Brain pericyte (primary cell): ENCODE measurements around the gene NHEJ1.
"Not testable (repeated sequence)": the region's sequence is repeated elsewhere in the genome, so short reads cannot be mapped to it uniquely, and the experiment has no call there.

Source experiments
- DNase-seq: peaks from one replicate; pipeline ENCODE4 v3.0.0-alpha.2; 2012; ENCODE audit warnings: low read depth, low spot score

Gene NHEJ1

GRCh38 chr2:219160186-219161017 lies at the start of gene NHEJ1:
NHEJ1 (minus strand) TSS chr2:219160815; CDS start chr2:219158362, 2,453 bp downstream.
- DNase-seq = peak; percentile 82

DNA sequence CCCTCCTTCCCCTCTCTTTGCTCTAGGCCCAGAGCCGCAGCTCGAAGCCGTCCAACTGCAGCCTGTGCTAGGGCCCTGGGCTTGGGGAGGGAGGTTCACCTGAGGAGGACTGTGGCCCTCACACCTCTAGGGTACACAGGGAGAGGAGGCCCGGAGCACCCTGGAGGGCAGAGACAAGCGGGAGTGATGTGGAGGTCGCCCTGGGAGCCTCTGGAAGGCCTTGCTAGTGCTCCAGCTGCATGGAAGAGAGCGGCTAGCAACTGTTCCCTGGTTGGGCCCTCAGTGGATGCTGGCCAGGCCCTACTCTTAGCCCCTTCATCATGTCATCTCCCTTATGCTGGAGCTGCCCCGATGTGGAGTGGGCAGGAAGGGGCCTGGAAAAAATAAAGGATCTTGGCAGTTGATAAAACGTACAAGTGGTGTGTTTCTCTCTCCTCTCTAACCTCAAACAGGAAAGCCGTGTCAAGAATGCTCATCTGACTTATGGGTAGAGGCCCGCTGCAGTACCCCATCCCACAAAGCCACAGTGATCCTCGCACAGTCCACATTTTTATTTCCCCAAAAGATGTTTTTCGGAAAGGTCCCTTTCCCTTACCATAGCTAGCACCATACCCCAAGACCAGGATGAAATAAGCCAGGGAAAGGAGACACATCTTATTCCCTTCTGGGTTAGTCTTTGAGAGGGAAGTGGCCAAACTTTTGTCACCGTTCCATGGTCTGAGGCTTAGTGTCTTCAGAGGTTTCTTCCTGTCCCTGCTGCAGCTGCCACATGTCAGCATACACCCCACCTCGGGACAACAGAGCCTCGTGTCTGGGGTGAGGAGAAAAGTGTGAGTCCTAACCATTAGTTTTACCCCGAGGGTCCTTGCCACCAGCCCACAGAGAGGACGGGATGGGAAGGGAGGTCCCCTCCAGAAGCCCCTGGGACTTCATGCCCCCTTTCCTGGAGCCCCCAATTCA lies 48.9 kb upstream of the NHEJ1 start:
- DNase-seq = no peak

DNA sequence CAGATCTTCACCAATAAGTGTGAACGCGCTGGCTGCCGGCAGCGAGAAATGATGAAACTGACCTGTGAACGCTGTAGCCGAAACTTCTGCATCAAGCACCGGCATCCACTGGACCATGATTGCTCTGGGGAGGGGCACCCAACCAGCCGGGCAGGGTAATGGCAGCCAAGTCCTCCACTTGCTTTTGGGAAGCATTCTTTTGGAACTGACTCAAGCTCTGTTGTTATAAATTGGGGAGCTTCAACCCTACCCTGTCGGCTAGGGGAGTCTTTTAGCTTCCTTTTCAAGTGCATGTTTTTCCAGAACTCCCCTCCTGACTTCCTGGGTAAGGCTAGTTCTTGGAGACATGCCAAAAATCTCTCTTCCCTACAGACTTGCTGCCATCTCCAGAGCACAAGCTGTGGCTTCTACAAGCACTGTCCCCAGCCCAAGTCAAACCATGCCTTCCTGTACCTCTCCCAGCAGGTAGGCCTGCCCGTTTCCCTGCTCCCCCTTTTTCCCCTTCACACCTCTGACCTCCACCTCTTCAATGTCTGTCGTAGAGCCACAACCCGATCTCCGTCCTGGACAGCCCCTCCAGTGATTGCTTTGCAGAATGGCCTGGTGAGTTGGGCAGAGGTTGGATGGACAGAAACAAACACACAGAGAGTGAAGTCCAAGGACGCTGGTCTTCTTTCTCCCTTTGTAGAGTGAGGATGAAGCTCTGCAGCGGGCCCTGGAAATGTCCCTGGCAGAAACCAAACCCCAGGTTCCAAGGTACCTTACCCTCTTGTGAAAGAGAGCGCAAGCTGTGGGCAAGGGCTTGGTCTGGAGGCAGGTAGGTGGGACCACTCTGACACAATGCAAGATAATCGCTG lies 47.5 kb upstream of the NHEJ1 start:
- DNase-seq = no peak

- DNase-seq = no peak
Measured at GRCh38 chr2:219207134-219207883, 46.7 kb upstream of the NHEJ1 start.

- peak; percentile 73 for DNase-seq
Measured at GRCh38 chr2:219206328-219207133, 45.9 kb upstream of the NHEJ1 start, which contains the start of gene ZFAND2B. ZFAND2B (plus strand) TSS chr2:219206782; CDS start chr2:219206988, 206 bp downstream.

DNA sequence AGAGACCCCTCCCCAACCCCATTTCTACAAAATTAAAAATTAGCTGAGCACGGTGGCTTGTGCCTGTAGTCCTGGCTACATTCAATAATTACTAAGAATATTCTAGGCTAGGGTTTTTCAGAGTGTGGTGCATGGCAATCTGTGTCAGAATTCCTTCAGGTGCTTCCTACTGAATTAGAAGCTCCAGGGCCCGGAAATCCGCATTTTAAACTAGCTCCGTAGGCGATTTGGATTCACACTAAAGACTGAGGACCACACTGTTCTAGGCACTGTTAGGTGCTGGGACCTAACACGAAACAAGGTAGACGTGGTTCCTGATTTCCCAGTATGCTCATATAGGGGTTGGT lies 45.3 kb upstream of the NHEJ1 start:
- no peak for DNase-seq

DNA sequence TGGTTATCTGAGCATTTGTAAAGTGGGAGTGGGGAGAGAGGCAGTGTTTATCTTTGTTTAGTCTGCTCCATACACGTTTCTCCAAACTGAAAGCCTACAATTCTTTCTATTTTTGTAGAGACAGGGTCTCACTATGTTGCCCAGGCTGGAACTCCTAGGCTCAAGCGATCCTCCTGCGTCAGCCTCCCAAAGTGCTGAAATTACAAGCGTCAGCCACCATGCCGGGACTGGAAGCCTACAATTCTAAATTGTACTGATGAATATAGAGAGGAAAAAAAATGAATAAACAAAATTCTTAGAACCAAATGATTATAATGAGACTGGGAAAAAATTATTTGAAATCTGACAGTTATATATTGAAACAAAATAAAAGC lies 44.5 kb upstream of the NHEJ1 start:
- no peak for DNase-seq

DNA sequence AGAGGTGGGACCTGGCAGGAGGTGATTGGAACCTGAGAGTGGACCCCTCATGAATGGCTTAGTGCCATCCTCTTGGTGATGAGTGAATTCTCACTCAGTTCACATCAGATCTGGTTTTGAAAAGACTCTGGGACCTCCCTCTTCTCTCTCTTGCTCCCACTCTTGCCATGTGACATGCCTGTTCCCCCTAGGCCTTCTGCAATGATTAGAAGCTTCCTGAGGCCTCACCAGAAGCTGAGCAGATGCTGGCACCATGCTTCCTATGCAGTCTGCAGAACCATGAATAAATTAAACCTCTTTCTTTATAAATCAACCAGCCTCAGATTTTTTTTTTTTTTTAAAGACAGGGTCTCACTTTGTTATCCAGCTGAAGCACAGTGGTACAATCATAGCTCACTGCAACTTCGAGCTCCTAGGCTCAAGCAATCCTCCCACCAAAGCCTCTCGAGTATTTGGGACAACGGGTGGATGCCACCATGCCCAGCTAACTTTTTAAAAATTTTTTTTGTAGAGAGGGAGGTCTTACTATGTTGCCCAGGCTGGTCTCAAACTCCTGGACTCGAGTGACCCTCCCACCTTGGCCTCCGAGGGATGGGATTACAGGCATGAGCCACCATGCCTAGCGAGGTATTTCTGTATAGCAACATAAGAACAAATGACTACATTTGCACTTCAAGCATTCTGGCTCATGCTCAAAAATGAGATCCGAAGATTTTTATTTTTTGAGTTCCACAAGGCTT lies 44.0 kb upstream of the NHEJ1 start:
- no peak for DNase-seq

GRCh38 chr2:219201331-219201730 lies 40.7 kb upstream of the NHEJ1 start:
- not testable (repeated sequence) for DNase-seq

DNA sequence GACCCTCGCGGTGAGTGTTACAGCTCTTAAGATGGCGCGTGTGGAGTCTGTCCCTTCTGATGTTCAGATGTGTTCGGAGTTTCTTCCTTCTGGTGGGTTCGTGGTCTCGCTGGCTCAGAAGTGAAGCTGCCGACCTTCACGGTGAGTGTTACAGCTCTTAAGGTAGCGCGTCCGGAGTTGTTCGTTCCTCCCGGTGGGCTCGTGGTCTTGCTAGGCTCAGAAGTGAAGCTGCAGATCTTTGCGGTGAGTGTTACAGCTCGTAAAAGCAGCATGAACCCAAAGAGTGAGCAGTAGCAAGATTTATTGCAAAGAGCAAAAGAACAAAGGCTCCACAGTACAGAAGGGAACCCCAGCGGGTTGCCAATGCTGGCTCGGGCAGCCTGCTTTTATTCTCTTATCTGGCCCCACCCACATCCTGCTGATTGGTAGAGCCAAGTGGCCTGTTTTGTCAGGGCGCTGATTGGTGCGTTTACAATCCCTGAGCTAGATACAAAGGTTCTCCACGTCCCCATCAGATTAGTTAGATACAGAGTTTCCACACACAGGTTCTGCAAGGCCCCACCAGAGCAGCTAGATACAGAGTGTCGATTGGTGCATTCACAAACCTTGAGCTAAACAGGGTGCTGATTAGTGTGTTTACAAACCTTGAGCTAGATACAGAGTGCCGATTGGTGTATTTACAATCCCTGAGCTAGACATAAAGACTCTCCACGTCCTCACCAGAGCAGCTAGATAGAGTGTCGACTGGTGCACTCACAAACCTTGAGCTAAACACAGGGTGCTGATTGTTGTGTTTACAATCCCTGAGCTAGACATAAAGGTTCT lies 40.1 kb upstream of the NHEJ1 start:
- DNase-seq = not testable (repeated sequence)

- DNase-seq = no peak
Measured at GRCh38 chr2:219199470-219200211, 39.0 kb upstream of the NHEJ1 start.

GRCh38 chr2:219198974-219199373 lies 38.4 kb upstream of the NHEJ1 start:
- DNase-seq = no peak

DNA sequence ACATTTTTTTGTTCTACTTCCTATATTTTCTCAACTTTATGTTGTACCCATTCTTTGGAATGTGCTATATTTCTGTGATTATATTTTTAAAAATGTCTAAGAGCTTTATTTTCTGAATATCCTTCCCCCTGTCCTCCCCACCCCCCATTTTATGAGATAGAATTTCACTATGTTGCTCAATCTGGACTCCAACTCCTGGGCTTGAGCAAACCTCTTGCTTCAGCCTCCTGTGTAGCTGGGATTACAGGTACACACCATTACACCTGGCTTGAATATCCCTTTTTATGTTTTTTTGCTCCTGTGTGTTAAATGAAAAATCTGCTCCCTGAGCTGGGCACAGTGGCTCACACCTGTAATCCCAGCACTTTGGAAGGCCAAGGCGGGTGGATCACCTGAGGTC lies 36.8 kb upstream of the NHEJ1 start:
- no peak for DNase-seq

- DNase-seq = no peak
Measured at GRCh38 chr2:219186754-219187456, 26.3 kb upstream of the NHEJ1 start.

GRCh38 chr2:219184121-219184520 lies 23.5 kb upstream of the NHEJ1 start:
- no peak for DNase-seq

DNA sequence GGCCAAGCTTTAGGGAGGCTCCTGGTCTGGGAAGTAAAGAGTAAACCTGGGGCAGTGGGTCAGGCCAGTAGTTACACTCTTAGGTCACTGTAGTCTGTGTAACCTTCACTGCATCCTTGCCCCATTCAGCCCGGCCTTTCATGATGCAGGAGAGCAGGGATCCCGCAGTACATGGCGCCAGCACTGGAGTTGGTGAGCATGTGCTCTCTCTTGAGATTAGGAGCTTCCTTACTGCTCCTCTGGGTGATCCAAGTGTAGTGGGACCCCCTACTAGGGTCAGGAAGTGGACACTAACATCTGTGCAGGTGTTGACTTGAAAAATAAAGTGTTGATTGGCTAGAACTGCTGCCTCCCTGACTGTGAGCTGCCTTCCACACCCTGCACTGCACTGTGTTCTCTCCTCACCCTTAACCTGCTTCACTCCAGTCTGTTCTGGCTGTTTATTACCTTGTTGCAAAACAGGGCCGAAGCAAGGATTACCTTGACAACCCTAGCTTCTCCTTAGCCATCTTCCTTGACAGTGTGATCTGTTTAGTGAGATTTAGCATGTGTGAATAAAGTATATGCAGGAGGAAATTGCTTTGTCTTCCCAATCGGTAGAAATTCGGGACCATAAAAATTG lies 22.6 kb upstream of the NHEJ1 start:
- no peak for DNase-seq
